BJ (cell line): ENCODE data around the gene FCHSD2. TPM values are rescaled to one million over a fixed set of nuclear protein-coding genes. Genes with fewer than 3 reads are reported as not detected.

Experiments used
- CTCF ChIA-PET: fragments of 350-600 bp; formaldehyde crosslinking; extraction: SDS; loops from one replicate; lab custom pipeline; 2021; ENCODE audit warnings: antibody characterized with exemption, inconsistent platforms; lab: Yijun Ruan, JAX
- POLR2A ChIA-PET: fragments of 300-600 bp; sonication (Branson Sonifier 250); formaldehyde crosslinking; extraction: SDS; loops from one replicate; lab custom pipeline; 2021; ENCODE audit warnings: antibody characterized with exemption; lab: Charles Lee
- DNase-seq: peaks from one replicate; pipeline ENCODE4 v3.0.0-alpha.2; 2011; ENCODE audit warnings: low read depth
- H3K27me3 ChIP-seq: 2 replicates; pipeline ENCODE4 v1.6.0; 2011; ENCODE audit warnings: low read length; ENCODE audit not compliant: control insufficient read depth, insufficient read depth
- H3K36me3 ChIP-seq: 2 replicates; pipeline ENCODE4 v1.5.1; 2011; ENCODE audit warnings: low read length; ENCODE audit not compliant: control insufficient read depth, insufficient read depth
- H3K4me3 ChIP-seq: 2 replicates; pipeline ENCODE4 v1.5.1; 2011; ENCODE audit warnings: low read depth, mild to moderate bottlenecking, control low read depth, low read length
- CTCF ChIP-seq: IDR thresholded peaks from 2 replicates; pipeline ENCODE4 v1.5.1; 2011; ENCODE audit warnings: low read depth, mild to moderate bottlenecking, control low read depth, inconsistent platforms, low read length, moderate library complexity; ENCODE audit not compliant: insufficient read depth
- polyA plus RNA-seq: library from polyadenylated mRNA; depleted of rRNA; stranded (reverse); fragments of >200 nt; gene quantifications from 2 replicates; pipeline ENCODE4 v1.2.3, GENCODE V29; 2011

The FCHSD2 gene
- polyA plus RNA-seq, 1 experiment = 24.9 TPM

GRCh38 chr11:72996959-72997358, 145.2 kb downstream of the FCHSD2 start:
- POLR2A ChIA-PET = no interaction called here
- DNase-seq = no peak

DNA sequence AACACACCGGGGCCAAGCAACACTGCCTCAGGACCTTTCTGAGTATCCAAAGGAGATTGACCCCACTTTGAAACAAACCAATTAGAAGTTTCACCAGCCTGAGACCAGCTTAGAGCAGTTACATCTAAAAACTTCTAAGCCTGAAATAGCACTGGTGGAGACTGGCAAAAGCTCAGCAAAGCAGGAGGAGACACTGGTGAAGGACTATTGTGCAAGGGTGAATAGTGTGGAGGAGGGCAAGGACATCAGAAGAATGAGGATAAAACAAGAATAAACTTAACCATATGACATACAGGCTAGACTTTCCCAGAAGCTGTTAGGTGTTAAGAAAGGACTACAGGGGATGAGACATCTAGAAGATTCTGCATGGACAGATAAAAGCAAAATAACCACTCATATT, 152.4 kb downstream of the FCHSD2 start:
- ChIA-PET CTCF (interaction anchor here (0.9 to 1.4 kb wide), 3 partner anchors 9 to 188 kb away, joined by 3 read pairs; no protein-coding TSS in a partner anchor), POLR2A (interaction anchor here (0.6 kb wide), 1 partner anchor 306 kb away, joined by 3 read pairs; no protein-coding TSS in a partner anchor)
- TF ChIP-seq CTCF = no peak
- no peak overlapping the region for H3K4me3 ChIP-seq
- no peaks in the 10 kb centered on the region for H3K36me3 ChIP-seq
- no peaks in the 10 kb centered on the region for H3K27me3 ChIP-seq
- no peak for DNase-seq

More at GRCh38 chr11:72996959-72997358, 145.2 kb downstream of the FCHSD2 start:
- Histone ChIP-seq H3K27me3 (no peaks in the 10 kb centered on the region), H3K36me3 (no peaks in the 10 kb centered on the region), H3K4me3 (no peak overlapping the region)
- no peak for TF ChIP-seq CTCF
- CTCF ChIA-PET = no interaction called here

DNA sequence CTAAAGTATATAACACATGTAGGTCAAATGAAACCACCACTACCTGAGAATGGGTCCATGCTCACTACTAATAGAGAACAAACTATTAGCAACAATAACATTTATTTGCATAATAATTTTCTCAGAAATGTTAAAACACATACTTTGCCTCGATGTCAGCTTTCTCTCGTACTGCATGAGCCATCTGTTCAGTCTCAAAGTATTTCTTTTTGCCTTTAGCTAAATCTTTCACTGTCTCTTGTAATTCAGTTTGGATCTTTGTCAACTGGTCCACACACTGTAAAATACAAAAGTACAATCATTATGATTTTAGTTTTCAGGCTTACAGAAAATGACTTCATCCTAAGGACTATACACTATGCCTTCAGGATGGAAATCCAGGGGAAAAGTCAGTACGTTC, 153.3 kb downstream of the FCHSD2 start:
- H3K4me3 ChIP-seq = no peak overlapping the region
- no peaks in the 10 kb centered on the region for H3K36me3 ChIP-seq
- ChIA-PET POLR2A (no interaction called here), CTCF (interaction anchor here (1.1 kb wide), 1 partner anchor 143 kb away, joined by 3 read pairs; no protein-coding TSS in a partner anchor)
- no peak for DNase-seq
- no peaks in the 10 kb centered on the region for H3K27me3 ChIP-seq
- TF ChIP-seq CTCF = no peak

DNA sequence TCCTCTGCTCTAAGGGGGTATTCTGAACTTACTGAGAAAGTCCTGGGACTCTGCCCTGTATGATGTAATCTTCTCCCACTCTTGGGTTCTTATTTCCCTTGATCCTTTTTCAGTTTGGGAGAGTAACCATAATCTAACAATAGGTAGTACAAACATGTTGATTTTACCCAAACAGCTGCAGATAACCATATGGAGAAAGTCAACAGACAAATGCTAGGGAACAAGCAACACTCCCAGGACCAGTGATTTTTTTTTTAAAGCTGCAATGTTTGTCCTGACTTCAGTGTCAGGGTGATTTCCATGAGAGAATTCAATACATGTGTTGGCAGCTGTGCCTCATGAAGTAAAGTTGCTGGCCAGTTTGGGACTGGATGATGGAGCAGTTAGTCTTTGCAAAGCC, 156.5 kb downstream of the FCHSD2 start:
- Histone ChIP-seq H3K36me3 (no peaks in the 10 kb centered on the region), H3K4me3 (no peak overlapping the region), H3K27me3 (no peaks in the 10 kb centered on the region)
- CTCF ChIA-PET = no interaction called here
- POLR2A ChIA-PET = no interaction called here
- no peak for DNase-seq
- TF ChIP-seq CTCF = no peak

DNA sequence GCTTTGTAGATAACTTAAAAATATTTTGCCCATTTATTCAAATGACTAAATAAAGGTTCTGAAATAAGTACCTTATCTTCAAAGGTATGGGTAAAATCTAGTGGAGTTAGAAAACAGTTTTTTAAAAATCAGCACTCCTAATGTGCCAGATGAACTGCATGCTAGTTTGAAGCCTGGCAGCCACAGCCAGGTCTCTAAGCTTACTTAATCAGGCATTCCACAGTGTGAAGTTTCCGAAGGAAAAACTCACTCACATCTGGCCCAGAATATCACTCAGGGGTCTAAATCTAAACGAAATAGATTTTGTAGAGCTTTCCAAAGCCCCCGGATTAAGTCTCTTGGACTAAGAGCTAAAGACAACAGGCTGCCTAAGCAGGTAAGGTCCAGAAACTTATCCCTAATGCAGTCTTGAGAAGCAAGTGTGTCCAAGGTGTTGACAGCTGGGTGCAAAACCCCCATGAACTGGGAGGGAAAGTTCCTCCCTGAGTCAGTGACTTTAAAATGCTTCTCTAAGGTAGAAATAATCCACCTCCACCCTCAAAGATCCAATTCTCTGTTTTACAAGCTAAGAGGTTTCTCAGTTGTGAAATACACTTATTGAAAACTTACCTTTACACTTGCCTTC, 157.6 kb downstream of the FCHSD2 start:
- TF ChIP-seq CTCF = no peak
- Histone ChIP-seq H3K4me3 (no peak overlapping the region), H3K36me3 (no peaks in the 10 kb centered on the region), H3K27me3 (no peaks in the 10 kb centered on the region)
- CTCF ChIA-PET = no interaction called here
- DNase-seq = no peak
- POLR2A ChIA-PET = no interaction called here
